DMS 273 (cell line): ENCODE measurements around the gene LINGO1.

Source experiments
- DNase-seq: peaks from one replicate; lab custom pipeline; 2025; ENCODE audit not compliant: unreplicated experiment; lab: John Stamatoyannopoulos, UW

LINGO1 gene

DNA sequence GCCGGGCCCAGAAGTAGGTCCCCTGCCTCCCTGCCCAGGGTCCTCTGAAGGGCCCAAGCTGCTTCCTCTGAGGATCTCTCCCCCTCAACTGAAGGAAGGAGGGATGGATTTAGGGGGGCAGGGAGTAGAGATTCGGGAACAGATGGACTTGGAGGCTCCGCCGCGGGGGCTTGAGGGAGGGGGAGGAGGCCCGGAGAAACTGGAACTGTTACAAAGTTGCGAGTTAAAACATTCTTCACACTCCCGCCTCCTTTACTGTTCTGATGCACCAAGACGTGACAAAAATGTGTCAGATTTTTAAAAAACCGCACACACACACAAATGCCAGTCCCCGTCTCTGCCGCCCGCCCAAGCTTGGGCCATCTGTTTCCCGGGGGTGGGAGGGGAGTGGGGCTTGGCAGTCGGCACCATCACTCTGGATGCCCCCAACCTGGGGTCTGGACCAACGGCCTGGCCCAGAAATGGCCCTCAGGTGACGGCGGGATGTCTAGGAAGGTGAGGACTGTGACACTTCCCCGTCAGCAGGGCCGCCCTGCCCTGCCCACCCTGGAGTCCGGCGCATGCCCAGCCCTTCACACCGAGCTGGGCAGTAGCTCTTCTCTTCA, 25.0 kb upstream of the LINGO1 start:
- DNase-seq: peak; percentile 54

DNA sequence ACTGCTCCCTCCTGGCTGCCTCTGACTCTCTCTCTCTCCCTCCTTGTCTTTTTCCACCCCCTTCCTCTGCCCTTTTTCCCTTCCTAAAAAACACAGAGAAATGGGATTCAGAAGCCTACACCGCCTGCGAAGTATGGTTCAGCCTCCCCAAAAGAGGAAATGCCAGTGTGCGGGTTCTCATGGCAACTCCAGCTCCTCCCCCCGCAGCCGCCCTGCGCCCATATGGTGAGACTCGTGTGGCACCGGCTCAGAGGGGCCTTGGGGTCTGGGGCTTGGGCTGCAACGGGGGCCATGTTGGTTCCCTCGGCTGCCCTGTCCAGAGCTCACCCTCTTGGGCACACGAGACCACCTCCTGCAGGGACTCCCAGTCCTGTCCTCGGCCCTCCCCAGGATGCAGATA, 23.6 kb upstream of the LINGO1 start:
- peak; percentile 45 for DNase-seq

DNA sequence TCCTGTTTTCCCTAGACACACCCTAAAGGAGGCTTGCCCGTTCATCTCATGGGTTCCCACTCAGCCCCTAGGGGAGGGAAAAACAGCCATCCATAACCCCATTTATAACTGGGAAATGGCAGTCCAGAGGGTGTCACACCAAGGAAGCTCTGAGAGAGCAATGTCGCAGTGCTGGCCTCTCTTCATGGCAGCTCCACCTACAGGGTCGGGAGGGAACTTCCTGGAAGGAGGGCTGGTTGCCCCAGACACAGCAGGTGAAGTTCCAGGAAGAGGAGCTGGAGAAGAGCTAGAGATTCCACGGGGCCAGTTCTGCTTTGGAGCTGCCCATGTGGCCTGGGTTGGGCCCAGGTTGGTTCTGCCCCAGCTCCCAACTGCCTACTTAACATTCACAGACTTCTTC, 22.3 kb upstream of the LINGO1 start:
- DNase-seq: peak; percentile 65

DNA sequence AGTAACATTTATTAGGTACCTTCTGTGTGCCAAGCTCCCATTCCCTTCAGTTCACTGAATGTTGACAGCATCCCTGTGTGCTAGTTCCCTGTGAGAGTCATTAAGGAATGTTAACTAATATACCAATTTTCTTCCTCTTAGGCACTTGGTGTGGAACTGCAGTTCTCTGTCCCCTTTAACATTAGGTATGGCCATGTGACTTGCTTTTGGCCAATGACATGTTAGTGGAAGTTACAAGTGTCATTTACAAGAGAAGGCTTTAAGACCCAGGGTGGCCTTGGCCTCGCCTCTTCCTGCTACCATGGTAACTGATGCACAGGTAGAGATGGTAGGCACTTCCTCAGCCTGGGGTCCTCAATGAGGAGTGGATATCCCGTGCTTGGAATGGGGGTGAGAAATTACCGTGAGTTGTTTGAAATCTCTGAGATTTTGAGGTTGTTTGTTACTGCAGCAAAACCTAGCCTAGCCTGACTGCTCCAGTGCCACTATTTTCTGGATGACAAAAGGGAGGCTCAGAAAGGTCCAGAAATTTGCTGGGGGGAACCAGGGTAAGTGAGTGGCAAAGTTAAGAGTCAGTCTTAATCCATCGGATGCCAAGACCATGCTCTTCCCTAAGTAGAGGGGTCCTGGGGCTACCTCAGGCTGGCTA, 21.2 kb upstream of the LINGO1 start:
- DNase-seq: no peak

GRCh38 chr15:77650265-77650664, 17.6 kb upstream of the LINGO1 start:
- DNase-seq: peak; percentile 65

- DNase-seq: no peak
These were observed 16.9 kb upstream of the LINGO1 start for GRCh38 chr15:77649610-77650009.

GRCh38 chr15:77649017-77649416, 16.3 kb upstream of the LINGO1 start:
- DNase-seq: no peak

GRCh38 chr15:77647961-77648360, 15.2 kb upstream of the LINGO1 start:
- no peak for DNase-seq

DNA sequence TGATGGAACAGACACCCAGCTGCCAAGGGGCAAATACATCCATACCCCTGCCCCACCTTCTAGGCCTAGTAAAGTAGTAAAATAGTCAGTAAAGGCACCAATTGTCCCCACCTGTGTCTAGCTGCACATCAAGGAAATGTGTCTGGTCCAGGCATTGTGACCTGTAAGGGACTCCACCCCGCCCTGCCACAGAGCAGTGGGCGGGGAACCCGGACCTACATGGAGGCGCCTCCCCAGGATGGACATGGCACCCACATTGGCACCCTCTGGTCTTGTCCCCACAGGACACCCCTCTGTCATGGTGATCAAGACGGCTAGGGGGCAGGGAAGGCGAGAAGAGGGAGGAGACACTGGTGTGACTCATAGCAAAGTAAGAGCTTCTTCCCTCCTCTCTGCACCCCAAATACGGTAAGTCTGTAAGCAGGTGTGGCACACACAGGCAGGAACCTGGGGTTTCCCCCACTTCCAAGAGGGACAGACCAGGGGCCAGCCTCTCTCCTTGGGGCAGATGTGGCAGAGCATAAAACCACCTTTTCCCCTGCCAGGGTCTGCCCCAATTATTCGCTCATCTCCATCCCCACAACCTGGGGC, 13.5 kb upstream of the LINGO1 start:
- DNase-seq: no peak

DNA sequence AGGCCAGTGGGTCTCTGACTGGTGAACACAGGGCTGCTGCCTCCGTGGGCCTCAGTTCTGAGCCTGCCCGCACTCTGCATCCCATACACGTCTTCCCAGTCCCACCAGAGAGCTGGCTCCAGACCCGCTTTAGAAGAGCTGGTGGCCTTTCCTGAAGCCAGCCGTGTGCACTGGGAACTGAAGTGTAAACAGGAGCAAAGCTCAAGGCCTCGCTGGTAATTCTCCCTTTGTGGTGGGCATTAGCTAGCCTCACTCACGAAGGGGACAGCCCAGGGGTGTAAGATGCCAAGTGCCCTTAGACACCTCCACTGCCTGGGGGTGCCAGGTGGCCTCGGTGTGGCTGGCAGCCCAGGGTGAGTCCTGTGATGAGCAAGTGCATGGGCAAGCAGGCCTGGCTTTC, 12.9 kb upstream of the LINGO1 start:
- no peak for DNase-seq

- no peak for DNase-seq
These were observed 12.0 kb upstream of the LINGO1 start for GRCh38 chr15:77644543-77645247.

- DNase-seq: no peak
These were observed 11.1 kb upstream of the LINGO1 start for GRCh38 chr15:77643764-77644163.

GRCh38 chr15:77642793-77643430, 10.2 kb upstream of the LINGO1 start:
- no peak for DNase-seq

- no peak for DNase-seq
These were observed 9.3 kb upstream of the LINGO1 start for GRCh38 chr15:77641999-77642398.

DNA sequence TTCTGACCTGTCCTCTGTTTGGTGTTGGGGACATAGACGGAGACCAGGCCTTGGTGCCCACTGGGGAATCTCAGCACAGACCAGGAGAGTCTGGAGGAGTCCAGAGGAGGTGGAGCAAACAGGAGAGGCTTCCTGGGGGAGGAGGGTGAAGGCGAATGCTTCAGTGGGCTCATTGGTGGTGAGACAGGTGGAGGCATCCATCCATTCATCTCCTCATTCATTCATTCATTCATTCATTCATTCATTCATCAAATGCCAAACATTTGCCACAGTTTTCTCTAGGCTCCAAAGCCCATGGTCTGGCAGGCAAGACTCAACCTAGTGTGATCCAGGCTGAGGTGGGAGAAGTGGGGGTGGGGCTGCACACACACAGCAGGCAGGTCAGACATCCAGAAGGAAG, 7.9 kb upstream of the LINGO1 start:
- DNase-seq: no peak

DNA sequence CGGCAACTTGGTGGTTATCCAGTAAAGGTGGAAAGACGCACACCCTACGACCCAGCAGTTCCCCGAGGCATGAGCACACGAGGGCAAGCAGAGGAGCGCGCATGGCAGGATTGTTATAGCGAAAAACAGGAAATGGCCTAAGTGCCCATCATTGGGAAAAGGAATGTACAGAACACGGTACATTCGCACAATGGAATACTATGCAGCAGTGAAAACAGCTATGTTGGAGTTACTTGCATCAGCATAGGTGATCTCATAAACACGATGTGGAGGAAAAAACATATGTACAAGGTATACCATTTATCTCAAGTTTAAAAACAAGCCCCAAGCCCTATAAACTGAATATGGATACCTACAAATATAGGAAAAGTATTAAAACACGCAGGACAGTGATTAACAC, 6.7 kb upstream of the LINGO1 start:
- no peak for DNase-seq

DNA sequence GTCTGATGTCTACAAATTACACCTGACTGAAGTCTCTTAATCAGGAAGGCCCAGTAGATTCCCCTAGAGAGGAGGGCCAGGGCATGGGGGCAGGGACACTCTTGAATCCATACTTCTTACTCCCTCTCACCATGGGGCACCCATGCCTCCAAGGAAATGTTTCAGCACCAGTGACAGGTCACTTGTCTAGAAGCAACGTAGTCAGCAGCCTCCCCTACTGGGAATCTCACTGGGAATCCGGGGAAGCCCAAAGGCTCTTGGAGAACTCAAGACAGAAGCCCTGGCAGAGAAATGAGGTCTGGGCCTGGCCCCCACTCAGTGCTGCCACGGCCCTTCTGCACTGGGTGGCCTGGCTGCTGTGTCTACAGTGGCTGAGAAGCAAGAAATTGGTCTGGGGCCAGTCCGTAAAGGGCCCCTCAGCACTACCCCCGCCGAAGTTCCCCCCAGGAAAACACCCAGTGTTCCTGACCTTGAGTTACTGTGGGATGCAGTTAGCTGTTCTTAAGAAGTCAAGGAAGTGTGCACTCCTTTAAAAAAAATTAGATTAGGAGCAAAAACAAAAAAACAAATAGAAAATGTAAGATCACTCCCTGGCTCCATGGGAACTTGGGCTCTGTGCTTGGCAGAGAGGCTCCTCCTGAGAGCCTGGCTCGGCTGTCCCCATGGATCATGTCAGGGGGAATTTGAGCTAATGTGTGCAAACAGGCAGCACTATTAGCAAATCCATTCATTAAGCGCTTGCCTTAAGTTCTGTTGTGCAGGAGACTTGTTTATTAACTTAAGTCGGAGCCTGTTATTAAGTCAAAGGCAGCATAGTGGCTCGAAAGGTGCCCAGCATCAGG, 5.4 kb upstream of the LINGO1 start:
- no peak for DNase-seq

DNA sequence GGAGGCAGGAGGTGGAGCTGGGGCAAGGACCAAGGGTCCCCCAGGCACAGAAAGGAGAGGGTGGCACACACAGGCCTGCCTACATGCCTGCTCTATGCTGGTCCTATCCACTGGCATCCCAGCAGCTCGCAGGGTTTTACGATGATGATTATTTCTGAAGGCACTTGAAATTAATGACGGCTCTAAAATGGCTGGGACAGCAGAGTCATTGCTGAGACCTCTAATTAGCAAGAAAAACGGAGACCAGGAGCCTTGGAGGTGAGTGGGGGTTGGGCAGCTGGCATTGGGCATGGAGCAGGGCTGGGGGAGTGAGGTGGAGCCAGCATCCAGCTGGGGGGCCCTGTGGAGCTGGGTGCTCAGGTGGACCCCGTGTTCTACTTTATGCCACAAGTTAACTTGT, 3.5 kb upstream of the LINGO1 start:
- DNase-seq: no peak

GRCh38 chr15:77634266-77634962, 1.7 kb upstream of the LINGO1 start:
- peak; percentile 71 for DNase-seq

DNA sequence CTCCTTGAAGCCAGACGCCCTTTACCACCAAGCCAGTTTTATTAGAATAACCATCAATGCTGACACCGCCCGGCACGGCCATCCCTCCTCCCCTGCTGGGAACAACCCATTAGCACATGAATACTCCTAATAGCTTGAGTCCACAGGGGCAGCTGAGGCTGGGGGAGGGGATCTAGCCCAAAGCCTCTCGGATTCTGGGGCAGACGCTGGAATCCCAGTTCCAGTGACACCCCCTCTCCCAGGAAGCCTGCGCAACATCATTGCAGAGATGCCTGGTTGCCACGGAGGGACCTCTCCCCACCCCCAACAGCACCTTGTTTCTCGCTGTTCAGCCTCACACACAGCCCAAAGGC, 1.2 kb upstream of the LINGO1 start:
- peak; percentile 43 for DNase-seq
